Loucy (cell line): Measurements from ENCODE around the gene RERE.

Experiments used
- H2AFZ ChIP-seq: fragments of 200-600 bp; sonication (generic); 2 replicates; pipeline ENCODE4 v1.6.0; 2016; ENCODE audit warnings: antibody characterized with exemption, mild to moderate bottlenecking, low read length, moderate library complexity
- H3F3A ChIP-seq: fragments of 200-600 bp; 2 replicates; pipeline ENCODE4 v1.6.0; 2016; ENCODE audit warnings: antibody characterized with exemption, low read depth, mild to moderate bottlenecking
- H3K27me3 ChIP-seq: fragments of 200-600 bp; sonication (generic); 2 replicates; pipeline ENCODE4 v1.6.1; 2014; ENCODE audit warnings: low read length, mild to moderate bottlenecking; ENCODE audit not compliant: insufficient read depth, poor library complexity, severe bottlenecking
- H3K36me3 ChIP-seq: fragments of 200-600 bp; sonication (generic); 2 replicates; pipeline ENCODE4 v1.6.1; 2016; ENCODE audit warnings: low read length; ENCODE audit not compliant: insufficient read depth
- H3K4me1 ChIP-seq: fragments of 200-600 bp; sonication (generic); 2 replicates; pipeline ENCODE4 v1.5.1; 2014; ENCODE audit warnings: low read length, mild to moderate bottlenecking; ENCODE audit not compliant: insufficient read depth, poor library complexity, severe bottlenecking
- H3K4me2 ChIP-seq: fragments of 200-600 bp; sonication (generic); 2 replicates; pipeline ENCODE4 v1.6.0; 2014; ENCODE audit warnings: antibody characterized with exemption, low read length, low read depth, mild to moderate bottlenecking; ENCODE audit not compliant: poor library complexity, severe bottlenecking
- H3K4me3 ChIP-seq: fragments of 200-600 bp; sonication (generic); 2 replicates; pipeline ENCODE4 v1.5.1; 2014; ENCODE audit warnings: low read length, mild to moderate bottlenecking, mixed read lengths; ENCODE audit not compliant: poor library complexity, severe bottlenecking
- H3K79me2 ChIP-seq: fragments of 200-600 bp; sonication (generic); 2 replicates; pipeline ENCODE4 v1.6.1; 2014; ENCODE audit warnings: low read length; ENCODE audit not compliant: insufficient read depth
- H3K9ac ChIP-seq: fragments of 200-600 bp; sonication (generic); 2 replicates; pipeline ENCODE4 v1.6.0; 2014; ENCODE audit warnings: mild to moderate bottlenecking, low read depth, low read length, moderate library complexity; ENCODE audit not compliant: poor library complexity, severe bottlenecking
- H3K9me2 ChIP-seq: fragments of 200-600 bp; sonication (generic); replicated peaks from 2 replicates; pipeline ENCODE4 v1.6.1; 2016; ENCODE audit warnings: low read depth, low read length, mixed read lengths
- H3K9me3 ChIP-seq: fragments of 200-600 bp; sonication (generic); 2 replicates; pipeline ENCODE4 v1.6.1; 2014; ENCODE audit warnings: mild to moderate bottlenecking, antibody characterized with exemption, low read length, low read depth; ENCODE audit not compliant: insufficient read depth
- H4K20me1 ChIP-seq: fragments of 200-600 bp; sonication (generic); 2 replicates; pipeline ENCODE4 v1.6.0; 2014; ENCODE audit warnings: antibody characterized with exemption, low read length, mild to moderate bottlenecking; ENCODE audit not compliant: insufficient read depth, poor library complexity, severe bottlenecking
- CTCF ChIP-seq: fragments of 200-600 bp; sonication (generic); conservative IDR thresholded peaks from 2 replicates; pipeline ENCODE4 v1.5.1; 2014; ENCODE audit warnings: mild to moderate bottlenecking, antibody characterized with exemption, low read length
- EZH2phosphoT487 ChIP-seq: fragments of 200-600 bp; IDR thresholded peaks from 2 replicates; pipeline ENCODE4 v1.6.1; 2018; ENCODE audit warnings: antibody characterized with exemption, mild to moderate bottlenecking, moderate library complexity, borderline replicate concordance

Gene RERE

DNA sequence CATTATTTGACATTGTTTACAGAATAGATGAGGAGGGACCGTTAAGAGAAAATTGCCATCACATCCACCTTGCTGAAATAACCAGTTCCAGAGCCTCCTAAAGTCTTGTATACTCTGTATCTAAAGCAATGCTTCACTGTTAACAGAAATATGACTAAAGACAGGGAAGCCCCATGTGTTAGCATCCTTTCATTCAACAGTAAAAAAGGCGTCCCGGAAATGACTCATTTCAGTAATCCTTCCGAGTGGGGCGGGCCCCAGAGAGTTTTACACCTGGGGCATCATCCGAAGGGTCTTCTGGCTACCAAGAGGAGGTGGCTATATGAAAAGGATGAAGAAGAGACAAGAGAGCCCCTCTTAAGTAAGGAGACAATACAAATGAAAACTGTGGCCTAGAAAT, 272.4 kb downstream of the RERE start:
- no peak overlapping the region for H2AFZ ChIP-seq
- H3K4me3 ChIP-seq: no peak overlapping the region
- peaks cover 6% of the 10 kb centered on the region for H3K4me1 ChIP-seq
- peaks cover 8% of the 10 kb centered on the region; the same call in 1 of the 2 replicates for H3K36me3 ChIP-seq
- H3K9ac ChIP-seq: no peak overlapping the region
- H3K27me3 ChIP-seq: no peaks in the 10 kb centered on the region
- H4K20me1 ChIP-seq: no peaks in the 10 kb centered on the region
- peaks cover 4% of the 10 kb centered on the region; the same call in 1 of the 2 replicates for H3K79me2 ChIP-seq
- H3K4me2 ChIP-seq: no peak overlapping the region
- H3K9me3 ChIP-seq: no peaks in the 10 kb centered on the region
- no peaks in the 10 kb centered on the region for H3F3A ChIP-seq
- TF ChIP-seq CTCF: no peak
- no peak for TF ChIP-seq EZH2phosphoT487
- H3K9me2 ChIP-seq: no peaks in the 10 kb centered on the region

DNA sequence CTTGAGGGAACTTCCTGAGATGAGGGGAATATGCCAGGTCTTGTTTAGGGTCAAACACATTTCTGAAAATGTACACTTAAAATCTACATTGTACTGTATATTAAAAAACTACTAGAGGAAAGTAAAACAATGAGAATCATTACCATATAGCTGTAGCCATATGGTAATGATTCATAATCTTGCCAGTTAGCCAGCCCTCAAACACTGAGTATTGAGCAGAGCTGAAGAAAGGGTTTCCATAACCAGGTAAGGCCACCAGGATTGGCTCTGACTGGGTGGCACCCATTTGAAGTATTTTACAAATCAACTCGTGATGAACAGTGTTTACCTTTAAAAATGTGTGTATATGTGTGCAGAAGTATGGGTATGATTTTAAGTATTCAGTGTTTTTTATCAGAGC, 272.8 kb downstream of the RERE start:
- H3K9me2 ChIP-seq: no peaks in the 10 kb centered on the region
- H3K9ac ChIP-seq: no peak overlapping the region
- no peak overlapping the region for H2AFZ ChIP-seq
- H3K4me2 ChIP-seq: no peak overlapping the region
- peaks cover 8% of the 10 kb centered on the region; the same call in 1 of the 2 replicates for H3K36me3 ChIP-seq
- H3K4me3 ChIP-seq: no peak overlapping the region
- no peaks in the 10 kb centered on the region for H3K27me3 ChIP-seq
- TF ChIP-seq EZH2phosphoT487 (no peak), CTCF (no peak)
- peaks cover 4% of the 10 kb centered on the region; the same call in 1 of the 2 replicates for H3K79me2 ChIP-seq
- no peaks in the 10 kb centered on the region for H3F3A ChIP-seq
- peaks cover 7% of the 10 kb centered on the region for H3K4me1 ChIP-seq
- no peaks in the 10 kb centered on the region for H4K20me1 ChIP-seq
- H3K9me3 ChIP-seq: no peaks in the 10 kb centered on the region

- Histone ChIP-seq H3K4me2 (no peak overlapping the region), H3F3A (no peaks in the 10 kb centered on the region), H2AFZ (no peak overlapping the region), H3K9me2 (no peaks in the 10 kb centered on the region), H3K27me3 (no peaks in the 10 kb centered on the region), H3K4me1 (peaks cover 10% of the 10 kb centered on the region), H3K9ac (no peak overlapping the region), H3K4me3 (no peak overlapping the region), H3K9me3 (no peaks in the 10 kb centered on the region), H3K36me3 (peaks cover 8% of the 10 kb centered on the region; the same call in 1 of the 2 replicates), H3K79me2 (peaks cover 4% of the 10 kb centered on the region), H4K20me1 (no peaks in the 10 kb centered on the region)
- TF ChIP-seq CTCF (no peak), EZH2phosphoT487 (no peak)
Measured at GRCh38 chr1:8543965-8544364, 273.5 kb downstream of the RERE start.
